Measurements from ENCODE around the gene PYURF. TPM values are rescaled to one million over a fixed set of nuclear protein-coding genes. Genes with fewer than 3 reads are reported as not detected.
A peak's percentile ranks its signal among the peaks of the same experiment; 100 is the strongest.

PYURF gene
- total RNA-seq, 1 experiment from 2014 or later = 41.7 TPM

DNA sequence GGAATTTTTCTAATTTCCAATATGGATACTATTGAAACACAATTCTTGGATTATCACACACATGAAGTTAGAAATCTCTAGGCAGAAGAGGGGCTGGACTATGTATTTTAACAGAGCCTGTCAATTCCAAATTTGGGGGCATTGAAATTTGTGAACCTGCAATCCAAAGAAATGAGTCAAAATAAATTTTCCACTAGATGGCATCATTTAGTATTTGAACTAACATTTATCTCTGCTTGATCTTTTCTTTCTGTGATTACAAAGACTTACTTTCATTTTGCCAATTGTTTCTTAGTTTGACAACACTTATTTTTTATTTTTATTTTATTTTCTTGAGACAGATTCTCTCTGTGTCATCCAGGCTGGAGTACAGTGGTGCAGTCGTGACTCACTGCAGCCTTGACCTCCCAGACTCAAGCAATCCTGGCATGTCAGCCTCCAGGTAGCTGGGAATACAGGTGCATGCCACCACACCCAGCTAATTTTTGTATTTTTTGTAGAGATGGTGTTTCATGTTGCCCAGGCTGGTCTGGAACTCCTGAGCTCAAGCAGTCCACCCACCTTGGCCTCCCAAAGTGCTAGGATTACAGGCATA, 2.7 kb upstream of the PYURF start:
- Histone ChIP-seq H2AK5ac (ENCODE audit: insufficient read length, low read length) (no peak overlapping the region), H3K4ac (ENCODE audit: low read depth, low read length) (no peak overlapping the region), H2AFZ (ENCODE audit: low read length) (no peak overlapping the region), H3K79me2 (ENCODE audit: insufficient read depth, low read length) (peaks cover 17% of the 10 kb centered on the region; the same call in 1 of the 2 replicates), H3K79me1 (ENCODE audit: insufficient read depth, low read depth, low read length, poor library complexity, severe bottlenecking) (no peaks in the 10 kb centered on the region), H3K23ac (ENCODE audit: insufficient read length, low read depth, low read length) (no peak overlapping the region), H3K9ac (ENCODE audit: extremely low read depth, insufficient read length, low read length) (no peak overlapping the region), H3K9me3 (ENCODE audit: control insufficient read depth, low read depth, low read length) (no peaks in the 10 kb centered on the region), H3K27me3 (ENCODE audit: insufficient read depth, low read length) (no peaks in the 10 kb centered on the region), H3K56ac (ENCODE audit: insufficient read length, low read depth, low read length) (no peak overlapping the region), H2BK20ac (ENCODE audit: low read depth, low read length, poor library complexity, severe bottlenecking) (no peak overlapping the region), H4K5ac (ENCODE audit: insufficient read length, low read depth, low read length) (no peak overlapping the region), H4K20me1 (ENCODE audit: control insufficient read depth, insufficient read depth, insufficient read length) (no peaks in the 10 kb centered on the region), H2BK5ac (ENCODE audit: insufficient read length, low read length) (no peak overlapping the region), H4K91ac (ENCODE audit: insufficient read length, low read depth, low read length) (no peak overlapping the region), H3K4me2 (ENCODE audit: insufficient read depth, insufficient read length, low read length) (no peak overlapping the region), H3T11ph (ENCODE audit: low read length) (no peak overlapping the region), H2BK120ac (ENCODE audit: low read depth, low read length, poor library complexity, severe bottlenecking) (no peak overlapping the region), H3K27ac (ENCODE audit: insufficient read length, low read depth, low read length) (no peak overlapping the region), H4K8ac (replicated peaks; ENCODE audit: insufficient read length, low read depth, low read length) (no peak overlapping the region), H3K18ac (ENCODE audit: insufficient read length, low read depth, low read length) (no peak overlapping the region), H3K14ac (ENCODE audit: insufficient read depth, low read length) (no peak overlapping the region), H3K4me1 (ENCODE audit: insufficient read depth, low read length) (no peaks in the 10 kb centered on the region; the same call in 1 of the 2 replicates), H2BK12ac (ENCODE audit: insufficient read length, low read depth, low read length) (no peak overlapping the region), H2BK15ac (ENCODE audit: low read depth, low read length) (no peak overlapping the region), H3K23me2 (ENCODE audit: insufficient read length, low read depth, low read length, poor library complexity, severe bottlenecking) (peaks cover 6% of the 10 kb centered on the region)
- no peak for DNase-seq
- no peak overlapping the region for H3K27ac Mint-ChIP-seq
- no peaks in the 10 kb centered on the region for H3K27me3 Mint-ChIP-seq (ENCODE audit: low read depth)
- TF ChIP-seq, protein P1, sequence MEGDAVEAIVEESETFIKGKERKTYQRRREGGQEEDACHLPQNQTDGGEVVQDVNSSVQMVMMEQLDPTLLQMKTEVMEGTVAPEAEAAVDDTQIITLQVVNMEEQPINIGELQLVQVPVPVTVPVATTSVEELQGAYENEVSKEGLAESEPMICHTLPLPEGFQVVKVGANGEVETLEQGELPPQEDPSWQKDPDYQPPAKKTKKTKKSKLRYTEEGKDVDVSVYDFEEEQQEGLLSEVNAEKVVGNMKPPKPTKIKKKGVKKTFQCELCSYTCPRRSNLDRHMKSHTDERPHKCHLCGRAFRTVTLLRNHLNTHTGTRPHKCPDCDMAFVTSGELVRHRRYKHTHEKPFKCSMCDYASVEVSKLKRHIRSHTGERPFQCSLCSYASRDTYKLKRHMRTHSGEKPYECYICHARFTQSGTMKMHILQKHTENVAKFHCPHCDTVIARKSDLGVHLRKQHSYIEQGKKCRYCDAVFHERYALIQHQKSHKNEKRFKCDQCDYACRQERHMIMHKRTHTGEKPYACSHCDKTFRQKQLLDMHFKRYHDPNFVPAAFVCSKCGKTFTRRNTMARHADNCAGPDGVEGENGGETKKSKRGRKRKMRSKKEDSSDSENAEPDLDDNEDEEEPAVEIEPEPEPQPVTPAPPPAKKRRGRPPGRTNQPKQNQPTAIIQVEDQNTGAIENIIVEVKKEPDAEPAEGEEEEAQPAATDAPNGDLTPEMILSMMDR (conservative IDR thresholded peaks at IDR 0.05) = peak; percentile 50; the same call in 2 of the 3 replicates
- no peak overlapping the region for H3K4me3 Mint-ChIP-seq
- H3K4me1 Mint-ChIP-seq = peaks cover 18 to 21% of the 10 kb centered on the region in 2 experiments
- no CpG with 5 or more reads among the region's 1 CpG for WGBS (ENCODE audit: extremely low coverage, insufficient read length, low lambda C conversion rate)
- H3K9me3 Mint-ChIP-seq = no peaks in the 10 kb centered on the region
- H3K36me3 Mint-ChIP-seq (ENCODE audit: insufficient read depth in 1 of 3, low read depth in 3 of 3) = peaks cover 4 to 7% (median 5%) of the 10 kb centered on the region in 3 experiments
